MM.1S (cell line): ENCODE data around the gene FGFRL1.

Source experiments
- EZH2 ChIP-seq: fragments of 300-600 bp; sonication (generic); optimal IDR thresholded peaks from 2 replicates; pipeline ENCODE3; 2017; ENCODE audit warnings: low read depth, mild to moderate bottlenecking, antibody characterized with exemption, low read length, mixed read lengths
- TF ChIP-seq, protein P1 (sequence below): fragments of 300-600 bp; sonication (generic); IDR thresholded peaks from 2 replicates; pipeline ENCODE4 v1.5.1; 2016; ENCODE audit warnings: antibody characterized with exemption, low read length, mixed read lengths

- TF ChIP-seq, protein P1, sequence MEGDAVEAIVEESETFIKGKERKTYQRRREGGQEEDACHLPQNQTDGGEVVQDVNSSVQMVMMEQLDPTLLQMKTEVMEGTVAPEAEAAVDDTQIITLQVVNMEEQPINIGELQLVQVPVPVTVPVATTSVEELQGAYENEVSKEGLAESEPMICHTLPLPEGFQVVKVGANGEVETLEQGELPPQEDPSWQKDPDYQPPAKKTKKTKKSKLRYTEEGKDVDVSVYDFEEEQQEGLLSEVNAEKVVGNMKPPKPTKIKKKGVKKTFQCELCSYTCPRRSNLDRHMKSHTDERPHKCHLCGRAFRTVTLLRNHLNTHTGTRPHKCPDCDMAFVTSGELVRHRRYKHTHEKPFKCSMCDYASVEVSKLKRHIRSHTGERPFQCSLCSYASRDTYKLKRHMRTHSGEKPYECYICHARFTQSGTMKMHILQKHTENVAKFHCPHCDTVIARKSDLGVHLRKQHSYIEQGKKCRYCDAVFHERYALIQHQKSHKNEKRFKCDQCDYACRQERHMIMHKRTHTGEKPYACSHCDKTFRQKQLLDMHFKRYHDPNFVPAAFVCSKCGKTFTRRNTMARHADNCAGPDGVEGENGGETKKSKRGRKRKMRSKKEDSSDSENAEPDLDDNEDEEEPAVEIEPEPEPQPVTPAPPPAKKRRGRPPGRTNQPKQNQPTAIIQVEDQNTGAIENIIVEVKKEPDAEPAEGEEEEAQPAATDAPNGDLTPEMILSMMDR = no peak
- TF ChIP-seq EZH2 = no peak
These were observed 4.3 kb downstream of the FGFRL1 start for GRCh38 chr4:1015746-1016145.
